IMR-90 (cell line): Measurements from ENCODE around the gene STX2. TPM values are rescaled to one million over a fixed set of nuclear protein-coding genes. Genes with fewer than 3 reads are reported as not detected.

Experiments
- ATAC-seq: fragments of 200-7000 bp; cut with Tn5 transposase; 2 replicates; pipeline ENCODE4 v1.9.1; 2020; ENCODE audit warnings: low read depth, mild to moderate bottlenecking, moderate library complexity
- BruUV-seq: library from RNA; stranded (reverse); fragments of 400-500 nt; replicated peaks from 2 replicates; lab custom pipeline; 2021; lab: Mats Ljungman, UMichigan
- CTCF ChIA-PET: fragments of 300-600 bp; formaldehyde crosslinking; extraction: SDS; loops from one replicate; lab custom pipeline; 2021; ENCODE audit warnings: antibody characterized with exemption; lab: Yijun Ruan, JAX
- POLR2A ChIA-PET: fragments of 300-600 bp; sonication (Branson Sonifier 250); formaldehyde crosslinking; loops from one replicate; lab custom pipeline; 2022; ENCODE audit warnings: antibody characterized with exemption; ENCODE audit not compliant: unreplicated experiment; lab: Charles Lee
- DNase-seq: peaks from one replicate; pipeline ENCODE4 v3.0.0; 2013
- H2AFZ ChIP-seq: replicated peaks from 2 replicates; pipeline ENCODE3; 2013; ENCODE audit warnings: low read length, mild to moderate bottlenecking; ENCODE audit not compliant: poor library complexity
- H2AK5ac ChIP-seq: 2 replicates; pipeline ENCODE4 v1.6.1; 2013; ENCODE audit warnings: low read depth, low read length, inconsistent platforms
- H2AK9ac ChIP-seq: replicated peaks from 2 replicates; pipeline ENCODE3; 2013; ENCODE audit warnings: mild to moderate bottlenecking, low read depth, low read length, moderate library complexity; ENCODE audit not compliant: poor library complexity
- H2BK120ac ChIP-seq: 2 replicates; pipeline ENCODE4 v1.6.1; 2013; ENCODE audit warnings: low read depth, low read length, inconsistent platforms
- H2BK15ac ChIP-seq: 3 replicates; pipeline ENCODE4 v1.6.1; 2013; ENCODE audit warnings: low read depth, low read length, inconsistent platforms
- H2BK20ac ChIP-seq: 2 replicates; pipeline ENCODE4 v1.6.1; 2013; ENCODE audit warnings: low read depth, mild to moderate bottlenecking, inconsistent platforms, low read length, moderate library complexity
- H2BK5ac ChIP-seq: 2 replicates; pipeline ENCODE4 v1.6.1; 2013; ENCODE audit warnings: mild to moderate bottlenecking, low read depth, low read length, inconsistent platforms; ENCODE audit not compliant: poor library complexity, severe bottlenecking
- H3K14ac ChIP-seq: replicated peaks from 2 replicates; pipeline ENCODE4 v1.6.1; 2013; ENCODE audit warnings: low read depth, low read length, inconsistent platforms
- H3K18ac ChIP-seq: 2 replicates; pipeline ENCODE4 v1.6.1; 2013; ENCODE audit warnings: low read depth, low read length, control low read depth
- H3K23ac ChIP-seq: 2 replicates; pipeline ENCODE4 v1.6.1; 2013; ENCODE audit warnings: low read depth, low read length, inconsistent platforms
- H3K27ac ChIP-seq: 2 replicates; pipeline ENCODE4 v1.5.1; 2013; ENCODE audit warnings: mild to moderate bottlenecking, control low read depth, low read length; ENCODE audit not compliant: insufficient read depth
- H3K27me3 ChIP-seq: 2 replicates; pipeline ENCODE4 v1.6.1; 2013; ENCODE audit warnings: low read length; ENCODE audit not compliant: control insufficient read depth, insufficient read depth
- H3K36me3 ChIP-seq: 2 replicates; pipeline ENCODE4 v1.6.1; 2013; ENCODE audit warnings: low read length, mixed read lengths; ENCODE audit not compliant: control insufficient read depth, insufficient read depth
- H3K4ac ChIP-seq: 2 replicates; pipeline ENCODE4 v1.6.1; 2013; ENCODE audit warnings: low read depth, low read length, inconsistent platforms
- H3K4me1 ChIP-seq: 2 replicates; pipeline ENCODE4 v1.6.1; 2013; ENCODE audit warnings: low read length, mixed read lengths; ENCODE audit not compliant: control insufficient read depth, insufficient read depth
- H3K4me2 ChIP-seq: 2 replicates; pipeline ENCODE4 v1.6.1; 2013; ENCODE audit warnings: low read depth, mild to moderate bottlenecking, control low read depth, low read length, moderate library complexity
- H3K4me3 ChIP-seq: 2 replicates; pipeline ENCODE4 v1.5.1; 2013; ENCODE audit warnings: low read depth, mild to moderate bottlenecking, control low read depth, low read length, moderate library complexity; ENCODE audit not compliant: insufficient read depth
- H3K56ac ChIP-seq: 2 replicates; pipeline ENCODE4 v1.6.1; 2013; ENCODE audit warnings: low read length, inconsistent platforms; ENCODE audit not compliant: insufficient read depth; ENCODE audit errors: extremely low read depth
- H3K79me1 ChIP-seq, 2 experiments: 2 replicates each; pipeline ENCODE4 v1.6.1; 2013; ENCODE audit warnings: low read length in 2 of 2, inconsistent platforms in 1 of 2, low read depth in 1 of 2
- H3K9ac ChIP-seq: 2 replicates; pipeline ENCODE4 v1.6.1; 2013; ENCODE audit warnings: low read depth, low read length, control low read depth
- H3K9me1 ChIP-seq: 2 replicates; pipeline ENCODE4 v1.6.1; 2013; ENCODE audit warnings: low read length, inconsistent platforms; ENCODE audit not compliant: insufficient read depth
- H3K9me3 ChIP-seq: 2 replicates; pipeline ENCODE4 v1.6.1; 2013; ENCODE audit warnings: low read length; ENCODE audit not compliant: control insufficient read depth, insufficient read depth
- H4K20me1 ChIP-seq: 2 replicates; pipeline ENCODE4 v1.6.1; 2013; ENCODE audit warnings: low read length, inconsistent platforms; ENCODE audit not compliant: insufficient read depth
- H4K5ac ChIP-seq: 2 replicates; pipeline ENCODE4 v1.6.1; 2013; ENCODE audit warnings: mild to moderate bottlenecking, low read depth, low read length, control low read depth
- H4K8ac ChIP-seq, 2 experiments: 2 replicates each; pipeline ENCODE4 v1.6.1; 2013; ENCODE audit warnings: low read depth in 2 of 2, low read length in 2 of 2, control low read depth in 1 of 2, inconsistent platforms in 1 of 2
- H4K91ac ChIP-seq: 2 replicates; pipeline ENCODE4 v1.6.1; 2013; ENCODE audit warnings: low read depth, low read length, inconsistent platforms; ENCODE audit not compliant: insufficient read depth
- CEBPB ChIP-seq: IDR thresholded peaks from 2 replicates; pipeline ENCODE4 v1.6.1; 2012; ENCODE audit warnings: low read depth, low read length, improper control_type of control experiment
- MAFK ChIP-seq: IDR thresholded peaks from 2 replicates; pipeline ENCODE4 v1.6.1; 2012; ENCODE audit warnings: low read depth, low read length, improper control_type of control experiment
- WGBS, 2 experiments: methylation state at CpG; one replicate each; pipeline versions ENCODE4 v1.1.5 to v1.1.7; 2013; ENCODE audit warnings: missing lambda C conversion rate in 2 of 2; ENCODE audit not compliant: insufficient read length in 1 of 2; ENCODE audit errors: extremely low coverage in 2 of 2; 5-methylcytosine and 5-hydroxymethylcytosine counted together
- dilution Hi-C: fragments of 300-500 bp; cut with HindIII; formaldehyde crosslinking; loops from one replicate; pipeline ENCODE4 v1.14.3; 2018; ENCODE audit warnings: low sequenced_read_pairs; ENCODE audit not compliant: unreplicated experiment
- in situ Hi-C: fragments of 300-500 bp; cut with MboI; formaldehyde crosslinking; loops from 3 replicates; pipeline ENCODE4 v1.14.3; 2019; ENCODE audit warnings: low sequenced_read_pairs, inconsistent platforms, mixed read lengths
- intact Hi-C: fragments of 100-400 bp; cut with micrococcal nuclease; formaldehyde crosslinking; loops from 2 replicates; pipeline ENCODE4 v1.10.0; 2022
- polyA plus RNA-seq, 3 experiments: library from polyadenylated mRNA; depleted of rRNA; stranded (reverse); fragments of >200 nt; gene quantifications; 2 replicates each; pipeline ENCODE4 v1.2.3, GENCODE V29; 2012; ENCODE audit warnings: low replicate concordance in 1 of 3
- total RNA-seq: library from RNA; depleted of rRNA; stranded (reverse); fragments of >200 nt; gene quantifications from 2 replicates; pipeline ENCODE4 v1.2.3, GENCODE V29; 2012

Gene STX2
- total and polyA plus RNA-seq, 2 of the 4 experiments (the other 2 are of a cell fraction) = 26.9 to 32.5 TPM

GRCh38 chr12:130765186-130765659 is 73.8 kb downstream of the STX2 start:
- H3K4me3 ChIP-seq = no peak overlapping the region
- H4K91ac ChIP-seq = no peak overlapping the region
- in situ Hi-C loops = no loop called here
- H3K4me1 ChIP-seq = no peaks in the 10 kb centered on the region
- H4K5ac ChIP-seq = no peak overlapping the region
- H3K9ac ChIP-seq = no peak overlapping the region
- dilution Hi-C loops = no loop called here
- H4K20me1 ChIP-seq = no peaks in the 10 kb centered on the region
- no TSS peak for BruUV-seq
- H2AK5ac ChIP-seq = no peak overlapping the region
- ChIA-PET POLR2A (no interaction called here), CTCF (no interaction called here)
- H3K14ac ChIP-seq = no peak overlapping the region
- no peak overlapping the region for H2BK15ac ChIP-seq
- H3K56ac ChIP-seq = no peak overlapping the region
- H4K8ac ChIP-seq = no peak overlapping the region
- H3K9me3 ChIP-seq = peaks cover 5% of the 10 kb centered on the region; the same call in 1 of the 2 replicates
- H2BK5ac ChIP-seq = no peak overlapping the region
- H3K4me2 ChIP-seq = no peak overlapping the region
- peak overlapping the region; percentile 6 for H2AFZ ChIP-seq
- no peak overlapping the region for H3K4ac ChIP-seq
- H3K9me1 ChIP-seq = no peaks in the 10 kb centered on the region
- ATAC-seq (no peak), DNase-seq (peak; percentile 15)
- intact Hi-C loops = no loop called here
- H2BK120ac ChIP-seq = no peak overlapping the region
- H2AK9ac ChIP-seq = peak overlapping the region; percentile 72
- no peaks in the 10 kb centered on the region for H3K27me3 ChIP-seq
- no peaks in the 10 kb centered on the region for H3K36me3 ChIP-seq
- WGBS, 2 experiments = 82% methylated on average over 5 of the region's 8 CpGs; no CpG with 5 or more reads in 1 of the 2 experiments
- no peaks in the 10 kb centered on the region for H3K79me1 ChIP-seq
- TF ChIP-seq CEBPB = peak; percentile 3; the same call in 1 of the 2 replicates
- TF ChIP-seq MAFK = no peak
- no peak overlapping the region for H3K23ac ChIP-seq
- no peak overlapping the region for H2BK20ac ChIP-seq
- no peak overlapping the region for H3K18ac ChIP-seq
- no peak overlapping the region for H3K27ac ChIP-seq
